ENCODE measurements around the gene PEX5L. TPM values are rescaled to one million over a fixed set of nuclear protein-coding genes. Genes with fewer than 3 reads are reported as not detected.
"Not testable (repeated sequence)": the region's sequence is repeated elsewhere in the genome, so short reads cannot be mapped to it uniquely, and the experiment has no call there.

Gene PEX5L
- total RNA-seq, 2 donors from 2014 or later: not detected

GRCh38 chr3:180063783-180064182 lies 27.0 kb upstream of the PEX5L start:
- H3K27me3 ChIP-seq (replicated peaks; ENCODE audit: insufficient read depth): no peaks in the 10 kb centered on the region
- no peaks in the 10 kb centered on the region for H3K9me3 ChIP-seq
- H3K27ac ChIP-seq: no peak overlapping the region
- DNase-seq (ENCODE audit: low spot score): no peak
- no peak for ATAC-seq (ENCODE audit: insufficient number of reproducible peaks, low FRiP score, low read depth)
- H3K4me3 ChIP-seq: no peak overlapping the region
- H3K36me3 ChIP-seq: no peaks in the 10 kb centered on the region
- H3K4me1 ChIP-seq (ENCODE audit: control insufficient read depth in 1 of 2, low read depth in 2 of 2): no peaks in the 10 kb centered on the region
- no peak for TF ChIP-seq CTCF (IDR thresholded peaks at IDR 0.05)

- Histone ChIP-seq H3K9me3 (no peaks in the 10 kb centered on the region), H3K27me3 (replicated peaks; ENCODE audit: insufficient read depth) (no peaks in the 10 kb centered on the region), H3K36me3 (no peaks in the 10 kb centered on the region), H3K27ac (no peak overlapping the region), H3K4me1 (ENCODE audit: control insufficient read depth in 1 of 2, low read depth in 2 of 2) (no peaks in the 10 kb centered on the region), H3K4me3 (no peak overlapping the region)
- no peak for DNase-seq (ENCODE audit: low spot score)
- no peak for ATAC-seq (ENCODE audit: insufficient number of reproducible peaks, low FRiP score, low read depth)
- no peak for TF ChIP-seq CTCF (IDR thresholded peaks at IDR 0.05)
Observed at GRCh38 chr3:180062771-180063170, 26.0 kb upstream of the PEX5L start.

- Histone ChIP-seq H3K27me3 (replicated peaks; ENCODE audit: insufficient read depth) (no peaks in the 10 kb centered on the region), H3K4me3 (no peak overlapping the region), H3K4me1 (ENCODE audit: control insufficient read depth in 1 of 2, low read depth in 2 of 2) (no peaks in the 10 kb centered on the region), H3K9me3 (no peaks in the 10 kb centered on the region), H3K36me3 (no peaks in the 10 kb centered on the region), H3K27ac (no peak overlapping the region)
- DNase-seq (ENCODE audit: low spot score) (no peak), ATAC-seq (ENCODE audit: insufficient number of reproducible peaks, low FRiP score, low read depth) (no peak)
- TF ChIP-seq CTCF (IDR thresholded peaks at IDR 0.05): no peak
Observed at GRCh38 chr3:180059356-180059755, 22.6 kb upstream of the PEX5L start.

GRCh38 chr3:180058238-180058637 lies 21.5 kb upstream of the PEX5L start:
- no peak overlapping the region for H3K4me3 ChIP-seq
- no peaks in the 10 kb centered on the region for H3K27me3 ChIP-seq (replicated peaks; ENCODE audit: insufficient read depth)
- ATAC-seq (ENCODE audit: insufficient number of reproducible peaks, low FRiP score, low read depth) (no peak), DNase-seq (ENCODE audit: low spot score) (no peak)
- TF ChIP-seq CTCF (IDR thresholded peaks at IDR 0.05): no peak
- no peaks in the 10 kb centered on the region for H3K4me1 ChIP-seq (ENCODE audit: control insufficient read depth in 1 of 2, low read depth in 2 of 2)
- no peaks in the 10 kb centered on the region for H3K36me3 ChIP-seq
- H3K9me3 ChIP-seq: no peaks in the 10 kb centered on the region
- no peak overlapping the region for H3K27ac ChIP-seq

GRCh38 chr3:180055656-180056055 lies 18.9 kb upstream of the PEX5L start:
- not testable (repeated sequence) for H3K9me3 ChIP-seq; H3K4me1 ChIP-seq (ENCODE audit: control insufficient read depth in 1 of 2, low read depth in 2 of 2); H3K4me3 ChIP-seq; ATAC-seq (ENCODE audit: insufficient number of reproducible peaks, low FRiP score, low read depth); H3K27me3 ChIP-seq (replicated peaks; ENCODE audit: insufficient read depth); DNase-seq (ENCODE audit: low spot score); H3K36me3 ChIP-seq; H3K27ac ChIP-seq

- ATAC-seq (ENCODE audit: insufficient number of reproducible peaks, low FRiP score, low read depth): no peak
- H3K36me3 ChIP-seq: no peaks in the 10 kb centered on the region
Observed at GRCh38 chr3:180049391-180049790, 12.7 kb upstream of the PEX5L start.

More at GRCh38 chr3:180049391-180049790, 12.7 kb upstream of the PEX5L start:
- no peak for DNase-seq (ENCODE audit: low spot score)
- no peak for TF ChIP-seq CTCF (IDR thresholded peaks at IDR 0.05)
- no peaks in the 10 kb centered on the region for H3K27me3 ChIP-seq (replicated peaks; ENCODE audit: insufficient read depth)
- no peaks in the 10 kb centered on the region for H3K4me1 ChIP-seq (ENCODE audit: control insufficient read depth in 1 of 2, low read depth in 2 of 2)
- H3K4me3 ChIP-seq: no peak overlapping the region
- no peaks in the 10 kb centered on the region for H3K9me3 ChIP-seq
- H3K27ac ChIP-seq: no peak overlapping the region

Measured in thoracic aorta (tissue), 2 donors.